Transverse colon (tissue), 4 donors: ENCODE results near the gene LIMCH1. TPM values are rescaled to one million over a fixed set of nuclear protein-coding genes. Genes with fewer than 3 reads are reported as not detected.
A peak's percentile ranks its signal among the peaks of the same experiment; 100 is the strongest.
"Not testable (repeated sequence)": the region's sequence is repeated elsewhere in the genome, so short reads cannot be mapped to it uniquely, and the experiment has no call there.

Experiments used
- DNase-seq: peaks from one replicate; pipeline ENCODE4 v3.0.0-alpha.2; 2019
- H3K27ac ChIP-seq, 4 donors: fragments of 200-600 bp; sonication (generic); 2 replicates each; pipeline ENCODE4 v1.5.1; 2016 to 2018; ENCODE audit warnings: inconsistent platforms in 4 of 4
- H3K27me3 ChIP-seq: fragments of 200-600 bp; sonication (generic); 2 replicates; pipeline ENCODE4 v1.5.1; 2017; ENCODE audit warnings: inconsistent platforms
- H3K36me3 ChIP-seq, 4 donors: fragments of 200-600 bp; sonication (generic); 2 replicates each; pipeline ENCODE4 v1.5.1; 2017 to 2019; ENCODE audit warnings: inconsistent platforms in 4 of 4
- H3K4me1 ChIP-seq, 4 donors: fragments of 200-600 bp; sonication (generic); 2 replicates each; pipeline ENCODE4 v1.5.1; 2017 to 2020; ENCODE audit warnings: inconsistent platforms in 4 of 4
- H3K4me3 ChIP-seq, 4 donors: fragments of 200-600 bp; sonication (generic); 1 replicate in 1 of 4; 2 replicates in 3 of 4; pipeline versions ENCODE4 v1.5.1 to v1.6.1; 2017 to 2019; ENCODE audit warnings: inconsistent platforms in 4 of 4
- H3K9me3 ChIP-seq, 2 donors: fragments of 200-600 bp; sonication (generic); 2 replicates each; pipeline ENCODE4 v1.5.1; 2017 to 2019; ENCODE audit warnings: inconsistent platforms in 2 of 2
- EP300 ChIP-seq: sonication (generic); formaldehyde crosslinking; IDR thresholded peaks from one replicate; pipeline ENCODE4 v1.6.1; 2017; ENCODE audit warnings: antibody characterized with exemption, low read depth
- POLR2A ChIP-seq: fragments of 450-650 bp; IDR thresholded peaks from one replicate; pipeline ENCODE4 v1.6.1; 2016; ENCODE audit warnings: antibody characterized with exemption, mild to moderate bottlenecking, moderate library complexity
- POLR2AphosphoS5 ChIP-seq, 3 donors: sonication (generic); formaldehyde crosslinking; IDR thresholded peaks; one replicate each; pipeline ENCODE4 v1.6.1; 2016; ENCODE audit warnings: antibody characterized with exemption in 3 of 3
- WGBS, 2 donors: methylation state at CpG; one replicate each; pipeline ENCODE4 v1.1.5; 2018; ENCODE audit warnings: low coverage in 1 of 2; 5-methylcytosine and 5-hydroxymethylcytosine counted together
- in situ Hi-C, 4 donors: fragments of 200-750 bp; cut with MboI; loops; one replicate each; pipeline versions ENCODE4 v1.15.0 to v1.15.1; 2017; ENCODE audit warnings: low sequenced_read_pairs in 3 of 4, low pct_ligation_motif_present in 1 of 4, low pct_unique_long_range_greater_than_20kb in 1 of 4
- intact Hi-C: fragments of 100-400 bp; cut with DNase I; formaldehyde crosslinking; loops from one replicate; pipeline ENCODE4 v1.15.1; 2023; ENCODE audit warnings: low total_unique reads
- total RNA-seq, 4 donors: library from RNA; depleted of rRNA; stranded (reverse); fragments of >200 nt; gene quantifications; one replicate each; pipeline ENCODE4 v1.1.0, GENCODE V29; 2016
- TF ChIP-seq, protein P1 (sequence below), 5 experiments: fragments of 200-600 bp in 3 of 5; fragments of 450-650 bp in 2 of 5; sonication (generic) in 3 of 5; IDR thresholded peaks; 1 replicate in 2 of 5; 2 replicates in 3 of 5; pipeline ENCODE4 v1.5.1; 2016 to 2017; ENCODE audit warnings: antibody characterized with exemption in 5 of 5, inconsistent platforms in 3 of 5, mild to moderate bottlenecking in 2 of 5, moderate library complexity in 1 of 5

Gene LIMCH1, protein sequence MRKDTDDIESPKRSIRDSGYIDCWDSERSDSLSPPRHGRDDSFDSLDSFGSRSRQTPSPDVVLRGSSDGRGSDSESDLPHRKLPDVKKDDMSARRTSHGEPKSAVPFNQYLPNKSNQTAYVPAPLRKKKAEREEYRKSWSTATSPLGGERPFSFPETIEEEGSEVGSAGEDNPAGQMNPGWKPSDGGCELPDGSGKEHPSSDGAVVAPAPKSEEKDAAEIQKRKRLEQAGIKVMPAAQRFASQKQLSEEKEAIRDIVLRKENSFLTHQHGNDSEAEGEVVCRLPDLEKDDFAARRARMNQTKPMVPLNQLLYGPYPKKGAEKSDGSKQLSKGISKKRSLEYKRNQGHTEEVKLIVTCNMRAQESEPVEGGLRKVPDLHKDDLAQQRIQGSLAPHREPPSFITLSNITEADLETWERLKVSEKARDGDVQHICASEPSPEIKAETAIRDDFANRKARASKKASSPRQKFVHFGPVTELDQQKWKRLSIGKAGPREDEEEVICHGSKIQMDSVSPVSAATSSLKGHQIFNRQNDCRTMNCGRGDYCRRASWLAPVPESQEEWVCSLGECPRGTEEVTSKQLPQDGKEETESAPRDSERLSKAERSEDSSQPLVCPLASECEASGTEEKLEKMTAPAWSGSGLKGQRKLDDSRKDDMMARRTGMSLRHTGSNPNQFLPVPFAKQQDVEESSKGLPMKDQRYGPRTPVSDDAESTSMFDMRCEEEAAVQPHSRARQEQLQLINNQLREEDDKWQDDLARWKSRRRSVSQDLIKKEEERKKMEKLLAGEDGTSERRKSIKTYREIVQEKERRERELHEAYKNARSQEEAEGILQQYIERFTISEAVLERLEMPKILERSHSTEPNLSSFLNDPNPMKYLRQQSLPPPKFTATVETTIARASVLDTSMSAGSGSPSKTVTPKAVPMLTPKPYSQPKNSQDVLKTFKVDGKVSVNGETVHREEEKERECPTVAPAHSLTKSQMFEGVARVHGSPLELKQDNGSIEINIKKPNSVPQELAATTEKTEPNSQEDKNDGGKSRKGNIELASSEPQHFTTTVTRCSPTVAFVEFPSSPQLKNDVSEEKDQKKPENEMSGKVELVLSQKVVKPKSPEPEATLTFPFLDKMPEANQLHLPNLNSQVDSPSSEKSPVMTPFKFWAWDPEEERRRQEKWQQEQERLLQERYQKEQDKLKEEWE (N-terminal part only)
- 10 to 100 TPM in 2 of 4 donors, 1 to 10 TPM in 2; 5.5 to 18.5 (median 9.7) TPM for total RNA-seq

DNA sequence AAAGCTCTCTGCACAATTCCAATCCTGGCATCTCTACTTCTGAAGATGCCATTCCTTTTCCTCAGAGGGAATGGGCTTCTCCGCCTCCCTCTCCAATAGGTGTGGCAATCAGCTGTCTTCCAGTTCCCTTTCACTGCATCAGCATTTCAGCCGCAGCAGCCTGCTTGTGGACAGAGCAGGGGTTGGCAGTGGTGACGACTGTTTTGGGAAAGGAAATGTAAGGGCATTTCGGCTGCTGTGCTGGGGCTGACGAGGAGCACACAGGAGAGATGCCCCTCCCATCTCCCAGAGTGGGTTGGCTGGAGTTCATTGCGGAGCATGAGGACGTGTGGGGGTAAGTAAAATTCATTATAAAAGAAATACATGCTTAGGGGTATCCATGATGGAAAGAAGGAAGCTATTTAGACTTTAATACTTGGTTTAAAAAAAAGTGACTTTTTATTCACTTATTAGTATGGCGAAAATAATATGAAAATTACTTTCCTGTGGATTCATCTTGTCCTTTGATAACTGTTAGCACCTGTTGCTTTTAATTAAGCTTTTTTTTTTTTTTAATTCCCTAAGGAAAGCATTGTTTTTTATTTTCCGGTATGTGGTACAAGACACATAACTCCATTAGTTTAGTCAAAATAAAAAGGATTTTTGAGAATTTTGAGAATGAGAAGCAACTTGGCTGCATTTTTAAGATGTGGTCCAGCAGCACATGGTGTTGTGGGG lies at the start of gene LIMCH1:
TSS of gene LIMCH1 (plus strand) at position 141 of the 717 bp plus-strand sequence. CDS start 67,839 bp downstream, outside the sequence.
- Histone ChIP-seq H3K27me3 (no peaks in the 10 kb centered on the region), H3K27ac (peak within 1 kb of the TSS; percentile 41 to 63 (median 55)), H3K9me3 (no peaks in the 10 kb centered on the region), H3K4me3 (no peak within 1 kb of the TSS), H3K4me1 (peaks cover 0 to 10% (median 2%) of the 10 kb centered on the region in 4 donors), H3K36me3 (no peaks in the 10 kb centered on the region)
- in situ Hi-C loops = no loop called here
- intact Hi-C loops = no loop called here
- peak; percentile 11 for DNase-seq
- 53 to 70% methylated on average over 6 to 9 of the region's 9 CpGs for WGBS, 2 donors
- TF ChIP-seq POLR2AphosphoS5 (IDR thresholded peaks at IDR 0.05) (peak in 1 of 3 donors; percentile 18), EP300 (no peak), POLR2A (no peak)
- TF ChIP-seq, protein P1, sequence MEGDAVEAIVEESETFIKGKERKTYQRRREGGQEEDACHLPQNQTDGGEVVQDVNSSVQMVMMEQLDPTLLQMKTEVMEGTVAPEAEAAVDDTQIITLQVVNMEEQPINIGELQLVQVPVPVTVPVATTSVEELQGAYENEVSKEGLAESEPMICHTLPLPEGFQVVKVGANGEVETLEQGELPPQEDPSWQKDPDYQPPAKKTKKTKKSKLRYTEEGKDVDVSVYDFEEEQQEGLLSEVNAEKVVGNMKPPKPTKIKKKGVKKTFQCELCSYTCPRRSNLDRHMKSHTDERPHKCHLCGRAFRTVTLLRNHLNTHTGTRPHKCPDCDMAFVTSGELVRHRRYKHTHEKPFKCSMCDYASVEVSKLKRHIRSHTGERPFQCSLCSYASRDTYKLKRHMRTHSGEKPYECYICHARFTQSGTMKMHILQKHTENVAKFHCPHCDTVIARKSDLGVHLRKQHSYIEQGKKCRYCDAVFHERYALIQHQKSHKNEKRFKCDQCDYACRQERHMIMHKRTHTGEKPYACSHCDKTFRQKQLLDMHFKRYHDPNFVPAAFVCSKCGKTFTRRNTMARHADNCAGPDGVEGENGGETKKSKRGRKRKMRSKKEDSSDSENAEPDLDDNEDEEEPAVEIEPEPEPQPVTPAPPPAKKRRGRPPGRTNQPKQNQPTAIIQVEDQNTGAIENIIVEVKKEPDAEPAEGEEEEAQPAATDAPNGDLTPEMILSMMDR (IDR thresholded peaks at IDR 0.05) = no peak

DNA sequence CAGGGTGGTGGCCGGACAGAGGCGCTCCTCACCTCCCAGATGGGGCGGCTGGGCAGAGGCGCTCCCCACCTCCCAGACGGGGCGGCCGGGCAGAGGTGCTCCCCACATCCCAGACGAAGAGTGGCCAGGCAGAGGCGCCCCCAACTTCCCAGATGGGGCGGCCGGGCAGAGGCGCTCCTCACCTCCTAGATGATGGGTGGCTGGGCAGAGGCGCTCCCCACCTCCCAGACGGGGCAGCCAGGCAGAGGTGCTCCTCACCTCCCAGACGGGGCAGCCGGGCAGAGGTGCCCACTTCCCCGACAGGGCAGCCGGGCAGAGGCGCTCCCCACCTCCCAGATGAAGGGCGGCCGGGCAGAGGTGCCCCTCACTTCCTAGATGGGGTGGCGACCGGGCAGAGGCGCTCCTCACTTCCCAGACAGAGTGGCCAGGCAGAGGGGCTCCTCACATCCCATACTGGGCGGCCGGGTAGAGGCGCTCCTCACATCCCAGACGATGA lies 46.8 kb upstream of the LIMCH1 start:
- H3K27ac ChIP-seq, H3K9me3 ChIP-seq, H3K4me1 ChIP-seq, H3K4me3 ChIP-seq, H3K36me3 ChIP-seq, intact Hi-C loops, DNase-seq, H3K27me3 ChIP-seq, in situ Hi-C loops: not testable (repeated sequence)
- 91% methylated on average over 28 of the region's 28 CpGs; no CpG with 5 or more reads in 1 of the 2 donors for WGBS, 2 donors

DNA sequence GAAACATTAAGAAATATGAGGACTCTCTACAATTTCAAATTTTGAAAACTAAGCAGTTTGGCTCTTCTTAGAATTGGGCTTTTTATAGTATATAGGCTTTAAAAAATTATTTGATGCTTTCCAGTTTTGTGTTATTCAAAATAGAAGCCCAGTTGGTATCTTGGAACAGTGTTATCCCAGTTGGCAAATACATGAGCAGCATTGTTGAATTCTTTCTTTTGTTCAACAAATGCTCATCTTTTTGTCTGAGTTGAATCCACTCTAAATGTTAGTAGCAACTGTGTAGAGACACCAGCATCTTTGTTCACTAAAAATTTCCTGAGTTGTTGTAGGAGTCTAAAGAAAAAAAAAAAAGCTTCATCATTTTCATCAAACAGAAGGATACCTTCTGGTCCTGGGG lies 41.0 kb upstream of the LIMCH1 start:
- TF ChIP-seq POLR2A = no peak
- no peak for TF ChIP-seq POLR2AphosphoS5 (IDR thresholded peaks at IDR 0.05)
- no peak for TF ChIP-seq EP300
- TF ChIP-seq, protein P1 (IDR thresholded peaks at IDR 0.05) = no peak

DNA sequence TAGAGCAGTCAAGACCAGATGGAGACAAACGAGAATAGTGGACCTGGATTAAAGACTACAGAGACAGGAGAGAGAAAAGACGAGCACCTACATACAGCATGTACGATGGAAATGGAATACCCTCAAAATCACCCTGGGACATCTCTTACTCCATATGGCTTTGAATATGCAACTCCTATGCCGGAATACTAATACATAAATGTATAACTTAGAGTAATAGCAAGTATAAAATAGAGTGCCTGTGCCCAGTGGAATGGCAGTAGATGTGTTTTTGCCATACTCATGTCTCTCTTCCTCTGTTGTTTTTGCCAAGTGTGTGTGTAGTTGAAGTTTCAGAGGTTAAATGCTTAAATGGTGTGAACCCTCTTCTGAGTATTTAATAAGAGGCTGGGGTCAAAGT lies 39.8 kb upstream of the LIMCH1 start:
- H3K4me1 ChIP-seq = no peaks in the 10 kb centered on the region
- no peaks in the 10 kb centered on the region for H3K9me3 ChIP-seq
- no peak overlapping the region for H3K27ac ChIP-seq
- TF ChIP-seq POLR2A (no peak), EP300 (no peak)
- no peaks in the 10 kb centered on the region for H3K27me3 ChIP-seq
- 84 to 100% methylated on average over 1 to 4 of the region's 4 CpGs for WGBS, 2 donors
- H3K36me3 ChIP-seq = no peaks in the 10 kb centered on the region
- no peak for DNase-seq
- intact Hi-C loops (no loop called here), in situ Hi-C loops (no loop called here)
- no peak overlapping the region for H3K4me3 ChIP-seq

More for the DNA sequence above, 41.0 kb upstream of the LIMCH1 start:
- Histone ChIP-seq H3K4me1 (no peaks in the 10 kb centered on the region), H3K36me3 (no peaks in the 10 kb centered on the region), H3K9me3 (no peaks in the 10 kb centered on the region), H3K27ac (no peak overlapping the region), H3K27me3 (no peaks in the 10 kb centered on the region), H3K4me3 (no peak overlapping the region)
- intact Hi-C loops (no loop called here), in situ Hi-C loops (no loop called here)
- DNase-seq = no peak
